Aorta (tissue), 5 donors: ENCODE measurements around the gene ULK1. TPM values are rescaled to one million over a fixed set of nuclear protein-coding genes. Genes with fewer than 3 reads are reported as not detected.
A peak's percentile ranks its signal among the peaks of the same experiment; 100 is the strongest.

Experiments used
- ATAC-seq: fragments of 200-7000 bp; cut with Tn5 transposase; one replicate; pipeline ENCODE4 v1.9.1; 2022; ENCODE audit warnings: moderate library complexity; ENCODE audit not compliant: low FRiP score
- DNase-seq, 2 donors: peaks; one replicate each; pipeline ENCODE4 v3.0.0-alpha.2; 2020
- H3K27ac ChIP-seq, 2 donors: one replicate each; pipeline ENCODE4 v1.5.1; 2013; ENCODE audit warnings: low read length in 2 of 2, mild to moderate bottlenecking in 2 of 2, moderate library complexity in 2 of 2, control low read depth in 1 of 2, inconsistent platforms in 1 of 2, low read depth in 1 of 2
- H3K27me3 ChIP-seq, 2 donors: one replicate each; pipeline ENCODE4 v1.6.1; 2013; ENCODE audit warnings: control low read depth in 1 of 2, low read length in 1 of 2, mild to moderate bottlenecking in 1 of 2, moderate library complexity in 1 of 2; ENCODE audit not compliant: insufficient read depth in 2 of 2, control insufficient read depth in 1 of 2
- H3K36me3 ChIP-seq, 2 donors: one replicate each; pipeline ENCODE4 v1.6.1; 2013; ENCODE audit warnings: control low read depth in 1 of 2, low read length in 1 of 2, mild to moderate bottlenecking in 1 of 2; ENCODE audit not compliant: insufficient read depth in 2 of 2, control insufficient read depth in 1 of 2
- H3K4me1 ChIP-seq, 2 donors: one replicate each; pipeline ENCODE4 v1.6.1; 2013; ENCODE audit warnings: low read length in 2 of 2, control low read depth in 1 of 2, mild to moderate bottlenecking in 1 of 2, moderate library complexity in 1 of 2; ENCODE audit not compliant: insufficient read depth in 2 of 2, control insufficient read depth in 1 of 2
- H3K4me3 ChIP-seq, 2 donors: one replicate each; pipeline ENCODE4 v1.5.1; 2013; ENCODE audit warnings: low read length in 2 of 2, control low read depth in 1 of 2, mild to moderate bottlenecking in 1 of 2
- H3K9me3 ChIP-seq: one replicate; pipeline ENCODE4 v1.6.1; 2013; ENCODE audit warnings: mild to moderate bottlenecking, low read length; ENCODE audit not compliant: control insufficient read depth
- WGBS, 2 donors: extraction: QIAGEN DNeasy Blood & Tissue Kit; methylation state at CpG; one replicate each; pipeline ENCODE4 v1.1.7; 2013; 5-methylcytosine and 5-hydroxymethylcytosine counted together
- intact Hi-C, 2 donors: fragments of 100-400 bp; cut with DNase I; formaldehyde crosslinking; loops; one replicate each; pipeline versions ENCODE4 v1.14.2 to v1.15.0; 2022
- polyA plus RNA-seq, 2 donors: library from polyadenylated mRNA; stranded (reverse); fragments of 200-250 nt; gene quantifications; one replicate each; pipeline ENCODE4 v1.2.3, GENCODE V29; 2013
- total RNA-seq, 2 donors: library from RNA; stranded (reverse); fragmentation: NEBNext Ultra II Directional; extraction: Animal tissue kit (Norgen Biotek cat#: 25700); gene quantifications; one replicate each; pipeline ENCODE4 v1.2.1, GENCODE V29; 2021
- donor health status: healthy with polysubstance abuse.
- donor health status: Bipolar disorder and iron deficiency.
- donor health status: DM: no; HTN: no; CAD: no.
- donor health status: DM: no; HTN: no; CAD: no.
- donor health status: DM: yes; HTN: yes; CAD: no.

The ULK1 gene
- total and polyA plus RNA-seq, 4 donors = 6.6 to 56.5 (median 41.8) TPM

DNA sequence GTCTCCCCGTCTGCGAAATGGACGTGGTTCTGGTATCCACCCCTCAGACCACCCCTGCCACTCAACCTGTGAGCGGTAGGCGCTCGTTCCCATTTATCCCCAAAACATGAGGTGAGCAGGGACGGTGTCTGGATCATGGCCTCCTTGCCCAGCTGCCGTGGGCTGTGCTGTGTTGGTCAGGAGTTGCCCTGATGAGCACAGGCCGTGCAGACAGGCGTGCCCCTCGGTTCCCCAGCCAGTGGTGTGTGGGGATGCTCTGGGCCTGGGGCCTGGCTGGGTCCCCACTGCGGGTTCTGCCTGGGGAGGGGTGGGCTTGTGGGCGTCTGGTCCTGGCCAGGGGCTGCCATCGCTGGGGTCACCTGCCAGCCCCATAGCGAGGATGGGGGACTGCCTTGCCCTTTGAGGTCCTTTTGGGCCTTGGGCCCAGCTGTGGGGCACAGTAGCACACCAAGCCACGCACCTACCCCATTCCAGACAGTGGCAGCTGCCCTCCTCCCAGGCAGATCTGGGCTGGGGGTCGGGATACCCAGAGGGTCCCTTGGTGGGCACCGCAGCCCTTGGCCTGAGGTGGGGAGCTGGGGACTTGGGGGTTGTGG lies 23.4 kb downstream of the ULK1 start:
- Histone ChIP-seq H3K4me3 (no peak overlapping the region), H3K27me3 (no peaks in the 10 kb centered on the region), H3K27ac (no peak overlapping the region), H3K36me3 (peaks cover 2 to 3% of the 10 kb centered on the region in 2 donors), H3K4me1 (no peaks in the 10 kb centered on the region), H3K9me3 (no peaks in the 10 kb centered on the region)
- intact Hi-C loops = no loop called here
- WGBS, 2 donors = 85 to 87% methylated on average over 18 of the region's 18 CpGs
- DNase-seq (no peak), ATAC-seq (no peak)

DNA sequence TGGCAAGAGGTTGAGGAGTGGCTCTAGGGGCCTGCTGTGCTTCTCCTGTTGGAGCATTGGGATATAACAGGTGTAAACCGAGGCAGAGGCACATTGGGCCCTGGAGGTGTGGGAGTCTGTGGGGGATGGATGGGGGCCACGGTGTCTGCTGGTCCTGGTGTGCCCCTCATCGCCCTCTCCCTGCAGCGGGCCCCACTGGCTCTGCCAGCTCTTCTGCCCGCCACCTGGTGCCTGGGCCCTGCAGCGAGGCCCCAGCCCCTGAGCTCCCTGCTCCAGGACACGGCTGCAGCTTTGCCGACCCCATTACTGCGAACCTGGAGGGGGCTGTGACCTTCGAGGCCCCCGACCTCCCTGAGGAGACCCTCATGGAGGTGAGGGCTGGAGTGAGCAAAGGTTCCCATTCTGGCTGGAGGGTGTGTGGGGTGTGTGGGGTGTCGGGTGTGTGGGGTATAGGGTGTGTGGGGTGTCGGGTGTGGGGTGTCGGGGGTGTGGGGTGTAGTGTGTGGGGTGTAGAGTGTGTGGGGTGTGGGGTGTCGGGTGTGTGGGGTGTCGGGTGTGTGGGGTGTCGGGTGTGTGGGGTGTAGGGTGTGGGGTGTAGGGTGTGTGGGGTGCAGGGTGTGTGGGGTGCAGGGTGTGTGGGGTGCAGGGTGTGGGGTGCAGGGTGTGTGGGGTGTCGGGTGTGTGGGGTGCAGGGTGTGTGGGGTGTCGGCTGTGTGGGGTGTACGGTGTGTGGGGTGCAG lies 24.1 kb downstream of the ULK1 start:
- Histone ChIP-seq H3K9me3 (no peaks in the 10 kb centered on the region), H3K27me3 (no peaks in the 10 kb centered on the region), H3K27ac (no peak overlapping the region), H3K4me1 (no peaks in the 10 kb centered on the region), H3K4me3 (no peak overlapping the region), H3K36me3 (peaks cover 2 to 3% of the 10 kb centered on the region in 2 donors)
- intact Hi-C loops = no loop called here
- ATAC-seq = peak; percentile 53
- no peak for DNase-seq
- WGBS, 2 donors = 84 to 89% methylated on average over 18 to 20 of the region's 20 CpGs

DNA sequence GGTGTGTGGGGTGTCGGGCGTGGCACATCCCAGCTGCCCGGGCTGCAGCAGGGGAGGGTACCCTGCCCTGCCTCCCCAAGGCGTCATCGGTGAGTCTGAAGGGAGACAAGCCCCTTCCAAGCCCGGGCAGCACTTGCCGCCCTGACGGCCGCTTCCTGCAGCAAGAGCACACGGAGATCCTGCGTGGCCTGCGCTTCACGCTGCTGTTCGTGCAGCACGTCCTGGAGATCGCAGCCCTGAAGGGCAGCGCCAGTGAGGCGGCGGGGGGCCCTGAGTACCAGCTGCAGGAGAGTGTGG lies 24.6 kb downstream of the ULK1 start:
- DNase-seq = no peak

DNA sequence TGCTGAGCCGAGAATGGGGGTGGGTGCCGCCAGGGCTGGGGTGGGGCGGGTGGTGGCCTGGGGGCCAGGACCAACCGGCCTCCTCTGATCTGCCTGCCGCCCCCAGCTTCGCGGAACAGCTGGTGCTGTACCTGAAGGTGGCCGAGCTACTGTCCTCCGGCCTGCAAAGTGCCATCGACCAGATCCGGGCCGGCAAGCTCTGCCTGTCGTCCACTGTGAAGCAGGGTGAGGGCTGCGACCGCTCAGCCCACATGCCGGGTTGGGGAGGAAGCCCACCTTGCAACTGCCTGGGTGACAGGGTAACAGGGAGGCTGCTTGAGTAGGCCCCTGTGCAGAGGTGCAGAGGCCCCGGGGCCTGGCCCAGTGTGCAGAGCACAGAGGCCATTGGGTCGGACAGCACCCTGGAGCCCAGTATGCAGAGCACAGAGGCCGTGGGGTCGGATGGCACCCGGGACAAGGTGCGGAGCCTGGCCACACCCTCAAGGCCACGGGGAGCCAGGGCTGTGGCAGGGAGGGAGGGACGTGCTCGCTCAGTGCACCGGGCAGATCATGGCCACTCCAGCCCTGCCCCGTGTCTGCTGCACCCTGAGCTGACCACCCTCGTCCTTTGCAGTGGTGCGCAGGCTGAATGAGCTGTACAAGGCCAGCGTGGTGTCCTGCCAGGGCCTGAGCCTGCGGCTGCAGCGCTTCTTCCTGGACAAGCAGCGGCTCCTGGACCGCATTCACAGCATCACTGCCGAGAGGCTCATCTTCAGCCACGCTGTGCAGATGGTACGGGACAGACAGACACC lies 25.1 kb downstream of the ULK1 start:
- DNase-seq = no peak
- Histone ChIP-seq H3K9me3 (no peaks in the 10 kb centered on the region), H3K4me3 (no peak overlapping the region), H3K36me3 (peaks cover 2 to 3% of the 10 kb centered on the region in 2 donors), H3K4me1 (no peaks in the 10 kb centered on the region), H3K27ac (no peak overlapping the region), H3K27me3 (no peaks in the 10 kb centered on the region)
- ATAC-seq = no peak
- intact Hi-C loops = no loop called here
- 90 to 91% methylated on average over 36 to 37 of the region's 37 CpGs for WGBS, 2 donors

More for the DNA sequence above, 24.6 kb downstream of the ULK1 start:
- Histone ChIP-seq H3K9me3 (no peaks in the 10 kb centered on the region), H3K4me1 (no peaks in the 10 kb centered on the region), H3K36me3 (peaks cover 2 to 3% of the 10 kb centered on the region in 2 donors), H3K27me3 (no peaks in the 10 kb centered on the region), H3K4me3 (no peak overlapping the region), H3K27ac (no peak overlapping the region)
- intact Hi-C loops = no loop called here
- 92 to 93% methylated on average over 16 to 19 of the region's 19 CpGs for WGBS, 2 donors
- ATAC-seq = no peak

DNA sequence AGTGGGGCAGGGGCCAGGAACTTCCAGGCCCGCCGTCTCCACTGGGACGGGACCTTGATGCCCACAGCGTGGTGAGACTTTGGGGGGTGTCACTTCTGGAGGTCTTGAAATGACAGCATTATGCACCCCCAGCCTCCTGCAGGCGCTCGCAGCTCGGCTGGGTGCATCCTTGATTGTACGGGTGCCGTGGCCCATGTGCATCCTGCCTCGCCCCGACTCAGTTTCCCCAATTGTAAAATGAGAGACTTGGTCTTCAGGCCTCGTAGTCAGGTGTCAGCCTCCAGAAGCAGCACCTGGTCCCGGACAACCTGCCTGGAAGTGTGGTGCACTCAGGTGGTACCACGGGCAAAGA lies 25.7 kb downstream of the ULK1 start:
- DNase-seq = no peak

DNA sequence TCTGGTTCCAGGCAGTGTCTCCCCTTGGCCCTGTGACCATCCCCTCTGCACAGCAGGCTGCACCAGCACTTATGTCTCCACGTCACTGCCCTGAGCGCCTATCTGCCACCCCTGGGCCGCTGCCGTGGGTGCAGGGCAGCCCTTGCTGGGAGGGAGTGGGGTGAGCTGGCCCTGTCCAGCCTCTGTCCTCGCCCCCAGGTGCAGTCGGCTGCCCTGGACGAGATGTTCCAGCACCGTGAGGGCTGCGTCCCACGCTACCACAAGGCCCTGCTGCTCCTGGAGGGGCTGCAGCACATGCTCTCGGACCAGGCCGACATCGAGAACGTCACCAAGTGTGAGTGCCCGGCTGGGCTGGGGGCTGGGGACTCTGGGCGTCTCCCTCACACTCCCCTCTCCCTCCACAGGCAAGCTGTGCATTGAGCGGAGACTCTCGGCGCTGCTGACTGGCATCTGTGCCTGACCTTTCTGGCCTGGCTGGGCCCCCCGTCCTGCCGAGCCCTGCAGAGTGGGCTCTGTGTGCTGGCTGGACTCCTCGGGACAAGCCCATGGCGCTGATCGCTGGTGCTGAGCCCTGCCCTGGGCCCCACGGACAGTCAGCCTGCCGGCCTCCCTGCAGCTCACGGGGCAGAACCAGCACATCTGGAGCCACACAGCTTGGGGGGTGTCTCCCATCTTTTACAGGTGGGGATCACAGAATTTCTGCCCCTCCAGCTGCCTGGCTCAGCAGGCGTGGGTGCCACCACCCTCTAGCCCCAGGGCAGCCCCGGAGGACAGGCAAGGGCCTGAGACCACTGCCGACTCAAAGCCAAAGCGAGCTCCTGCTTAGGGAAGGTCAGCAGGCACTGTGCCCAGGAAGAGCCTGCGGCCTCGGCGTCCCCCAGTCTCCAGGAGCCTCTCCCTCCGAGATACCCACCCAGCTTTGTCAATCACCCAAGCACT lies 26.7 kb downstream of the ULK1 start:
- DNase-seq (no peak), ATAC-seq (no peak)
- Histone ChIP-seq H3K27me3 (no peaks in the 10 kb centered on the region), H3K4me1 (no peaks in the 10 kb centered on the region), H3K4me3 (no peak overlapping the region), H3K36me3 (peaks cover 2 to 3% of the 10 kb centered on the region in 2 donors), H3K27ac (no peak overlapping the region), H3K9me3 (no peaks in the 10 kb centered on the region)
- WGBS, 2 donors = 86 to 89% methylated on average over 35 of the region's 35 CpGs
- intact Hi-C loops = no loop called here

More for the DNA sequence above, 25.7 kb downstream of the ULK1 start:
- ATAC-seq = no peak
- Histone ChIP-seq H3K4me1 (no peaks in the 10 kb centered on the region), H3K27ac (no peak overlapping the region), H3K4me3 (no peak overlapping the region), H3K9me3 (no peaks in the 10 kb centered on the region), H3K27me3 (no peaks in the 10 kb centered on the region), H3K36me3 (peaks cover 2 to 3% of the 10 kb centered on the region in 2 donors)
- WGBS, 2 donors = 94 to 95% methylated on average over 14 of the region's 14 CpGs
- intact Hi-C loops = no loop called here

DNA sequence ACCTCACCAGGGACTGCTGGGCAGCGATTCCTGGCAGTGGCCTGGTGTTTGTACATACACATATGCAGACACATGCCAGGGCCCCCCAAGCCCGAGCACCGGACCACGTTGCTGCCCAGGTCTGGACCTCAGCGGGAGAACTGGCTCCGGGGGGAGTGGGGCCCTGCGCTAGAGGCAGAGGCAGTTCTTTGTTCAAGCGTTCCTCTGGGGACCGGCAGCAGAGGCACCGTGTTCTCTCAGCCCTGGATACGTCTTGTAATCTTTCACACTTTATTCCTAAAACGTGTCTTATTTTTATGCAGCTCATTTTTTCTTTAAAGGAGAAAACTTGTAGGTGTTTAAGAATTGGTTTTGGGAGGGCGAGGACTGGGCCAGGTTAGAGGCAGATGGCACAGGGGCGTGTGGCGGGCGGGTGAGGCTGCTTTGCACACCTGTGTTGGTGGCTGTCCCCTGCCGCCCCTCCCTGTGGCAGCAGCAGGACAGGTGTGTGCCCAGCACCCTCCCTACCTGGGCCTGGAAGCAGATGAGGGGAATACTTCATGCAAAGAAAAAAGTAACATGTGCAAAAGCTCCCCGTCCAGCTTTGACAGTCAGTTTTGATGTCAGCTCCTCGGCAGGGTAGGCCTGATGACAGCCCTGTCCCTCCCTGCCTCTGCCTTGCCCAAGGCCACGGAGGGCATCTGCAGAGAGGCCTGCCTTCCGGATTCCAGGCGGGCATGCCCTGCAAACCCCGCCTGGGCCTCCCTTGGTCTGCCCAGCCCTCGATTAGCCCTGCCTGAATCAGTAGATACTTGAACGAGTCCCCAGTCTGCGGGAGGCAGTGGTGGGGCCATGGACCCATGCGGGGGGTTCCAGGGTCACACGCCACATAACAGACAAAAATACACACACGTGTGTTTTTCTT lies 27.7 kb downstream of the ULK1 start:
- intact Hi-C loops = no loop called here
- WGBS, 2 donors = 67 to 72% methylated on average over 29 of the region's 29 CpGs
- H3K4me3 ChIP-seq = no peak overlapping the region
- H3K27ac ChIP-seq = no peak overlapping the region
- H3K9me3 ChIP-seq = no peaks in the 10 kb centered on the region
- H3K27me3 ChIP-seq = no peaks in the 10 kb centered on the region
- ATAC-seq = no peak
- peaks cover 2 to 3% of the 10 kb centered on the region in 2 donors for H3K36me3 ChIP-seq
- H3K4me1 ChIP-seq = no peaks in the 10 kb centered on the region
- no peak for DNase-seq
